ENCODE measurements around the gene GPATCH2.

- TF ChIP-seq, protein P1, sequence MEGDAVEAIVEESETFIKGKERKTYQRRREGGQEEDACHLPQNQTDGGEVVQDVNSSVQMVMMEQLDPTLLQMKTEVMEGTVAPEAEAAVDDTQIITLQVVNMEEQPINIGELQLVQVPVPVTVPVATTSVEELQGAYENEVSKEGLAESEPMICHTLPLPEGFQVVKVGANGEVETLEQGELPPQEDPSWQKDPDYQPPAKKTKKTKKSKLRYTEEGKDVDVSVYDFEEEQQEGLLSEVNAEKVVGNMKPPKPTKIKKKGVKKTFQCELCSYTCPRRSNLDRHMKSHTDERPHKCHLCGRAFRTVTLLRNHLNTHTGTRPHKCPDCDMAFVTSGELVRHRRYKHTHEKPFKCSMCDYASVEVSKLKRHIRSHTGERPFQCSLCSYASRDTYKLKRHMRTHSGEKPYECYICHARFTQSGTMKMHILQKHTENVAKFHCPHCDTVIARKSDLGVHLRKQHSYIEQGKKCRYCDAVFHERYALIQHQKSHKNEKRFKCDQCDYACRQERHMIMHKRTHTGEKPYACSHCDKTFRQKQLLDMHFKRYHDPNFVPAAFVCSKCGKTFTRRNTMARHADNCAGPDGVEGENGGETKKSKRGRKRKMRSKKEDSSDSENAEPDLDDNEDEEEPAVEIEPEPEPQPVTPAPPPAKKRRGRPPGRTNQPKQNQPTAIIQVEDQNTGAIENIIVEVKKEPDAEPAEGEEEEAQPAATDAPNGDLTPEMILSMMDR (IDR thresholded peaks at IDR 0.05; ENCODE audit: low read depth, low read length): no peak
- no peak for TF ChIP-seq EZH2phosphoT487 (IDR thresholded peaks at IDR 0.05; ENCODE audit: low read depth)
These were observed 187.0 kb downstream of the GPATCH2 start for GRCh38 chr1:217443845-217444244.

All from OCI-LY3 (cell line).